LNCAP (cell line): ENCODE data around the gene CD96.

Experiments
- CTCF ChIP-seq: fragments of 450-650 bp; IDR thresholded peaks from 2 replicates; pipeline ENCODE4 v1.5.1; 2017; ENCODE audit warnings: mild to moderate bottlenecking

The CD96 gene

DNA sequence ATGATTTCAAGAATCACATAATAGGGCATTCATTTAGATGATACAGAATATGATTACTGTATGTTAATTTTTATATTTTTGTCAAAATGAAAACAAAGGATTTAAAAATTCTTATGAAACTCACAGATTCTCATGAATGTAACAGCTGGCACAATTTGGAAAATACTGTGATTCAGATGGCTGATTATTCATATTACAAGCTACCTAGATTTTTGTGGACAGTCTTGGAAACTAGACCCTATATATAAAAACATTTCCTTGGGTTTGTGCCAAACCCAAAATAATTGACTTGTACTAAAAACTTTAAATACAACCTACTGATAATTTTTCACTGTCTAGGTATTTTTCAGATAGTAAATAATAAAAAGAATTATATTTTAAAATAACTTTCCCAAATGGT lies 26.9 kb downstream of the CD96 start:
- TF ChIP-seq CTCF = no peak

- TF ChIP-seq CTCF = no peak
These were observed 28.5 kb downstream of the CD96 start for GRCh38 chr3:111570404-111571030.

- TF ChIP-seq CTCF = no peak
These were observed 29.3 kb downstream of the CD96 start for GRCh38 chr3:111571282-111571681.

GRCh38 chr3:111571907-111572460 lies 30.0 kb downstream of the CD96 start:
- no peak for TF ChIP-seq CTCF

DNA sequence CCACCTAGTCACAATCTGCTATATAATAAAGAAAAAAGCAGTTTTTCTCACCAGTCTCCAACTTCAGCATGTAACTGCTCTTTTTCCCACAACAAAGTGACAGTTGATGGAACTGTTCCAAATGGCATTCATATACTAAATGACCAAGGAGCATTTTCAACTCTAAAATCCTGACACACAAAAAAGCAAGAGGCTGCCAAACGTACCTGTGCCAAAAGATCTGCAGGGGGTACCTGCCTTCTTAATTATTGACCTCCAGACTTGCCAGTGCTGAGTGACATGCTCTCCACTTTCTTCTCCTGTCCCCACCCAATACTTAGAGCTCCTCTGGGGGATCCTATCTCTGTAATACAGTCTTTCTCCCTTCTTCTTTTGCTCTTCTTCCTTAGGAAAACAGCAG lies 35.1 kb downstream of the CD96 start:
- TF ChIP-seq CTCF = no peak

DNA sequence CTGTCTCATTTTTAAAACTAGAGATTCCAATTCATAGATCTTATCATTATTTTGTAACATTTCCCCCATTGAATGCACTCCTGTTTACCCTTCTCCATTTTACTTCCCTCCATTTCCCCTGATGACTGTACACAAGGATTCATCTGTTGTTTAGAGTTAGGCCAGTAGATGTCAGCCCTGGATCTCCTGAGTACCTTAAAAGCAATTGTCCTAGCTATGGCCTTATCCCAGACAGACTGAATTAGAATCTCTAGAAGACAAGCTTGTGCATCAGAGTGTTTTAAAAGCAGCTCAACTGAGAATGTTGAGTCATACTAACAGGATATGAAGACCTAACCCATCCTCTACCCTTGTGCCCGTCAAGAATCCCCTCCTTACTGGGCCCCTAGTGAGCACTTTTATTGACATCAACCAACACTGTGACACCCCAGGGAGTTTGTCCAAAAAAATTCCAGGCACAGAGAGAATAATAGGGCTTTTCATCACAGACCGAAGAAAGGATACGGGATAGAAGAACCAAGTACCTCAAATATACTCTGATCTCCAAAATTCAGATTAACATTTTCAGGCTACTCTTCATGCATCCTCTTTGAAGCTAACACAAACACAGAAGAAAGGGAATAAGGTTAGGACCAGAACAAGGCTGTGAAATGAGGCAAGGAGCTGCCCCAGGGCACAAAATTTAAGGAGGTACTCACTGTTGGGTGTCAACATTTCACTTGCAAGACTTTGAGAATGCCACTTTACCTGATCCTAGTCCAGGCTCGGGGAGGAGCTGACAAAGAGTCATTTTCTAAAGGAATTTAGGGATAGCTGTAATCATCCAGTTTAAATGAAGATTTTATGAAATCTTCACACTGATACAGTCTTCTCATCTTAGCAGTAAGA lies 36.0 kb downstream of the CD96 start:
- peak; percentile 57; the same call in 1 of the 2 replicates for TF ChIP-seq CTCF

- TF ChIP-seq CTCF = no peak
These were observed 36.9 kb downstream of the CD96 start for GRCh38 chr3:111578867-111579266.
